Upper lobe of right lung (tissue), 1 donor: ENCODE data around the gene SKOR1. TPM values are rescaled to one million over a fixed set of nuclear protein-coding genes. Genes with fewer than 3 reads are reported as not detected.

Experiments
- ATAC-seq: fragments of 200-7000 bp; cut with Tn5 transposase; one replicate; pipeline ENCODE4 v1.9.1; 2020; ENCODE audit warnings: mild to moderate bottlenecking, moderate library complexity
- DNase-seq: peaks from one replicate; pipeline ENCODE4 v3.0.0-alpha.2; 2020
- H3K27ac ChIP-seq: fragments of 200-600 bp; one replicate; pipeline ENCODE4 v1.8.0; 2022
- H3K27me3 ChIP-seq: fragments of 200-600 bp; one replicate; pipeline ENCODE4 v1.8.0; 2022; ENCODE audit warnings: mild to moderate bottlenecking
- H3K36me3 ChIP-seq: fragments of 200-600 bp; one replicate; pipeline ENCODE4 v1.8.0; 2022
- H3K4me1 ChIP-seq: fragments of 200-600 bp; one replicate; pipeline ENCODE4 v1.8.0; 2022
- H3K4me3 ChIP-seq: fragments of 200-600 bp; one replicate; pipeline ENCODE4 v1.8.0; 2022; ENCODE audit warnings: mild to moderate bottlenecking
- H3K9me3 ChIP-seq: fragments of 200-600 bp; one replicate; pipeline ENCODE4 v1.8.0; 2022
- intact Hi-C: fragments of 100-400 bp; cut with DNase I; formaldehyde crosslinking; loops from one replicate; pipeline ENCODE4 v1.11.0; 2022
- total RNA-seq: library from RNA; stranded (reverse); fragmentation: NEBNext Ultra II Directional; extraction: Animal tissue kit (Norgen Biotek cat#: 25700); gene quantifications from one replicate; pipeline ENCODE4 v1.2.1, GENCODE V29; 2021
- TF ChIP-seq, protein P1 (sequence below): fragments of 200-600 bp; IDR thresholded peaks from one replicate; pipeline ENCODE4 v1.8.0; 2022; ENCODE audit warnings: antibody characterized with exemption
- donor health status: DM: no; HTN: yes; CAD: no; lungs with severe emphysema.

The SKOR1 gene
- total RNA-seq, 1 donor from 2014 or later, result 0.52 TPM

DNA sequence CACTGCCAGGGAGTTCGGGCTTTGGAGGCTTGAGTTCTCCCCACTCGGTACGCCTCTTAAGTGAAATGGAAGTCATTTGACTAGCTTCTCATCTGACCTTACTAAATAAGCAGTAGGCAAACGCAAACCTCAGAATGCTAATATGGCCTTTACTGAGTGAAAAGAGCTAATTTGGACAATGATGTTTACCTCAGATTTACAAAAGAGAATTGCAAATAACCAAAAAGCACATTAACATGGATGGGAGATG, 16.1 kb downstream of the SKOR1 start:
- H3K4me1 ChIP-seq, result peaks cover 20% of the 10 kb centered on the region
- no peaks in the 10 kb centered on the region for H3K36me3 ChIP-seq
- H3K4me3 ChIP-seq, result peak overlapping the region; percentile 91
- no peak for ATAC-seq
- intact Hi-C loops, result no loop called here
- TF ChIP-seq, protein P1, sequence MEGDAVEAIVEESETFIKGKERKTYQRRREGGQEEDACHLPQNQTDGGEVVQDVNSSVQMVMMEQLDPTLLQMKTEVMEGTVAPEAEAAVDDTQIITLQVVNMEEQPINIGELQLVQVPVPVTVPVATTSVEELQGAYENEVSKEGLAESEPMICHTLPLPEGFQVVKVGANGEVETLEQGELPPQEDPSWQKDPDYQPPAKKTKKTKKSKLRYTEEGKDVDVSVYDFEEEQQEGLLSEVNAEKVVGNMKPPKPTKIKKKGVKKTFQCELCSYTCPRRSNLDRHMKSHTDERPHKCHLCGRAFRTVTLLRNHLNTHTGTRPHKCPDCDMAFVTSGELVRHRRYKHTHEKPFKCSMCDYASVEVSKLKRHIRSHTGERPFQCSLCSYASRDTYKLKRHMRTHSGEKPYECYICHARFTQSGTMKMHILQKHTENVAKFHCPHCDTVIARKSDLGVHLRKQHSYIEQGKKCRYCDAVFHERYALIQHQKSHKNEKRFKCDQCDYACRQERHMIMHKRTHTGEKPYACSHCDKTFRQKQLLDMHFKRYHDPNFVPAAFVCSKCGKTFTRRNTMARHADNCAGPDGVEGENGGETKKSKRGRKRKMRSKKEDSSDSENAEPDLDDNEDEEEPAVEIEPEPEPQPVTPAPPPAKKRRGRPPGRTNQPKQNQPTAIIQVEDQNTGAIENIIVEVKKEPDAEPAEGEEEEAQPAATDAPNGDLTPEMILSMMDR, result no peak
- no peaks in the 10 kb centered on the region for H3K27me3 ChIP-seq
- no peak for DNase-seq
- H3K27ac ChIP-seq, result peak overlapping the region; percentile 98
- no peaks in the 10 kb centered on the region for H3K9me3 ChIP-seq

DNA sequence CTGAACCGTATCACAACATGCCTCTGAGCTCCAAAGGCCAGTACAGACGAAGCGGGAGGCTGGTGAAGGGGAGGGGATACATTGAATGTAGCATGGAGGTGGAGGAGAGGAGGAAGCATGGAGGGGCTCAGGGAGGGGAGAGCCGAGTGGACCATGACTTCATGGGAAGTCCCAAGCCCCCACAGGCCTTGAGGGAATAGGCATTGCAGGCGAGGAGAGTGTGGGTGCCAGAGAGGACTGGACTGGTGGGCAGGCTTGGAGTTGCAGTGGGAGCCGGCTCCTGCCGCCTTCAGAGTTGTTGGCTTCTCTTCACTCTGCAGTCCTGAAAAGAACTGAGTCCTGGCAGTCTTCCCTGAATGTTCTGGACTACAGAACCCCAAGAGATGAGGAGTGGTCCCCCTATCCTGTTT, 17.8 kb downstream of the SKOR1 start:
- TF ChIP-seq, protein P1, result no peak
- Histone ChIP-seq H3K4me1 (peaks cover 20% of the 10 kb centered on the region), H3K36me3 (no peaks in the 10 kb centered on the region), H3K27ac (peak overlapping the region; percentile 34), H3K9me3 (no peaks in the 10 kb centered on the region), H3K4me3 (no peak overlapping the region), H3K27me3 (no peaks in the 10 kb centered on the region)
- intact Hi-C loops, result no loop called here
- DNase-seq (no peak), ATAC-seq (no peak)

DNA sequence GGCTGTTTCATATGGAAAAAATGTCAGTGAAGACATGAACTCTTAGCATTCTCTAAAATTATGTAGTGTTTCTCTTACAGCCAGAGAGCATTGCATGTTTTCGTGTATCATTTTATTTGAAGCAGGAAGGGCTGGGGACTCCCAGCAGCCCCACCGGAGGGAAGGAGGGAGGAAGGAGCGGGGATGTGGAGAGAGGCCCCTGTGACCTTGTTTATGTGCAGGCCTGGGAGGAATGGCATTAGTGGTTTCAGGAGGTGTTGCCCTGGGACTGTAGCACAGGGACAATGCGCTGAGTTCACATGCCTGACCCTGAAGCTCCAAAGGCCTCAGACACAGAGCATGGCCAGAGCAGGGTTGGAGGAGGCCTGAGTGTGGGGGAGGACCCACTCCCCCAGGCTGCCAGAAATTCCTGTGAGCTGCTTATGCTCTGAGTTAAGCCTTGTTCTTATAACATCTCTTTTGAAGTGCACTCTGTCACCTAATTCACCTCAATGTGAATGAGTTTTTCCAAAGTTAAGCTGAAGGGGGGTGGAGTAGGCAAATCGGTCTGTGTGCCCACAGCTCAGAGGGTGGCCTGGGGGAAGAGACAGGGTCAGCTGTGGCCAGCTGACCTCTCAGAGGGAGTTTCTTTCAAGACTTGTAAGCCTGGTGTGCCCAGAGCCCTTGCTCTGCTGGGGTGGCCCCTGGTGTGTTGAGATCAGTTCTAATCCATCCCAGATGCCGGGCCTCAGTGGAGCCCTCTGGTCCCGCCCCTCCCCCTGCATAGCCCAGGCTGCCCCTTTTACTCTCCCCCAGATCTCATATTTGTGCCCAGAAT, 18.5 kb downstream of the SKOR1 start:
- DNase-seq, result no peak
- Histone ChIP-seq H3K36me3 (no peaks in the 10 kb centered on the region), H3K9me3 (no peaks in the 10 kb centered on the region), H3K27me3 (no peaks in the 10 kb centered on the region), H3K27ac (peak overlapping the region; percentile 34), H3K4me1 (peaks cover 17% of the 10 kb centered on the region), H3K4me3 (no peak overlapping the region)
- peak; percentile 58 for ATAC-seq
- TF ChIP-seq, protein P1, result no peak
- intact Hi-C loops, result no loop called here

DNA sequence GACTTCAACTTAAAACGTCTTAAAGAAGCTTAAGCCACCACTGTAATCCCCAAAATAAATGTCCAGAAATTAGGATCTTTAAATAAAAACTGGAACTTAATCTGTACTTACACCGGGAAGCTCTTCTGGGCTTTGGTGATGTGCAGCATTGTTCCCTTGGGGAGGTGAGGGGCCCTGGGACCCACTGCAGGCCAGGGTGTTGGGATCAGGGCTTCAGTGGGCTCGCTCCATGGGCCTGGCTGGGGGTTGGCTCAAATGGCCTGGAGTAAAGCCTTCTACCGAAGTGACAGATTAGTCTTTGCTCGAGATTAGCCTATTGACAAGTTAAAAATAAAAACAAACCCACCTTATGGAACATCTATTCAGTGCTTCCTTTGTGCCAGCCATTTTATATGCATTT, 20.7 kb downstream of the SKOR1 start:
- Histone ChIP-seq H3K9me3 (no peaks in the 10 kb centered on the region), H3K4me1 (peaks cover 11% of the 10 kb centered on the region), H3K27ac (no peak overlapping the region), H3K4me3 (no peak overlapping the region), H3K27me3 (no peaks in the 10 kb centered on the region), H3K36me3 (no peaks in the 10 kb centered on the region)
- intact Hi-C loops, result no loop called here
- ATAC-seq, result no peak
- TF ChIP-seq, protein P1, result no peak
- DNase-seq, result no peak

DNA sequence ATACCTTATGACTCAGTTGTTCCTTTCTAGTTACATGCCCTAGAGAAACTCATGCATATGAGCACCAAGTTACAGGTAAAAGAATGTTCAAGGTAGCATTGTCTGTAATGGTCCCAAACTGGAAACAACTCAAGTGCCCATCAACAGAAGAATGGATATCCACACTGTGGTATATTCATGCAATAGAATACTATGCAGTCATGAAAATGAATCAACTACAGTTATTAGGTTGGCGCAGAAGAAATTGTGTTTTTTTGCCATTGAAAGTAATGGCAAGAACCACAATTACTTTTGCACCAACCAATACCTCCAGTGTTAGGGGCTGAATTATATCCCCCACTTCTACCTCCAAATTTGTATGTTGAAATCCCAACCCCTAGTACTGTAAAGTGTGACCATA, 24.2 kb downstream of the SKOR1 start:
- DNase-seq (no peak), ATAC-seq (no peak)
- Histone ChIP-seq H3K4me1 (peaks cover 7% of the 10 kb centered on the region), H3K36me3 (no peaks in the 10 kb centered on the region), H3K9me3 (no peaks in the 10 kb centered on the region), H3K27me3 (no peaks in the 10 kb centered on the region), H3K27ac (no peak overlapping the region), H3K4me3 (no peak overlapping the region)
- intact Hi-C loops, result no loop called here
- TF ChIP-seq, protein P1, result no peak

DNA sequence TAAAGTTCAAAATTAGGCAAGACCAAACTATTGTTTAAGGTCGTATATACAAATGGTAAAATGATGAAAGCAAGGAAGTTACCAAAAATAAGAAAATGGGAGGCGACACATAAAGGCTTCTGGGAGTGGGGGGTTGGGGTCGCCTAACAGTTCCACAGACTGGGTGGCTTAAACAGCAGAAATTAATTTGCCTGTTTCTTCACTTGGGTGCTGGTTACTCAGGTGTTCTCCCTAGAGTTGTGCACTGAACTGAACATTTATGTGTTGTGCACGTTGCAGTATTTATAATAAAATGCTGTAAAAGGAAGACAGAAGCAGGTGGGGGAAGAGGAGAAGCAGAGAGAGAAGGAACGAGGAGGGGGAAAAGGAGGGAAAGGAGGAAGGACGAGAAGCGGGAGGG, 25.0 kb downstream of the SKOR1 start:
- Histone ChIP-seq H3K9me3 (no peaks in the 10 kb centered on the region), H3K4me3 (no peak overlapping the region), H3K36me3 (no peaks in the 10 kb centered on the region), H3K4me1 (peaks cover 7% of the 10 kb centered on the region), H3K27me3 (no peaks in the 10 kb centered on the region), H3K27ac (no peak overlapping the region)
- intact Hi-C loops, result no loop called here
- DNase-seq (no peak), ATAC-seq (no peak)
- TF ChIP-seq, protein P1, result no peak
